ENCODE results near the gene TRIM61.
"Not testable (repeated sequence)": the region's sequence is repeated elsewhere in the genome, so short reads cannot be mapped to it uniquely, and the experiment has no call there.

The TRIM61 gene

DNA sequence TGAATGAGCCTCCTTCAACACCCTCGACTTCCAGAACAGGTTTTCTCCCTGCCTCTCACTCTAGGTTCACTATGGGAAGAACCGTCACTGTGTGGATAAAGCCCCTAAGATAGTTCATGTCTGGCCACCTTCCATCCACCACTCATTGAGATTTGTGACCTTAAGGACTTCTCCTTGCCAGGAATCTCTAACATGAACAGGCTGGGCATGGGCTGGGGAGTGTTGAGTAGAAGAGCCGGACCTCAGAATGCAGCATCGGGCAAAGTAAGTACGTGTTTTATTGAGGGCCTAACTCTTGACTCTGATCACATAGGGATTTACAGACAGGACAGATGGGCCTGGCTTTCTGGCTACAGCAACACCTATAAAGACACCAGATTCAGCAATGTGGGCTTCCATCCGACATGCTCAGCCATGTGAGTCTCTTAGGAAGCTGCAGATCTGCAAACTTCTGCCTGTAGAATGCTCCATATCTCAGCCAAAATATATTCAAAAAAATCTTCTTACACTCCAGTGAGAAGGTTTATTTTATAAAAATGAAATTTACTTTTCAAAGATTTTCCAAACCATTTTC, 28.0 kb upstream of the TRIM61 start:
- no peaks in the 10 kb centered on the region for H3K9me3 ChIP-seq (ENCODE audit: control insufficient read depth in 2 of 2, low read length in 2 of 2)
- no peaks in the 10 kb centered on the region for H3K27me3 ChIP-seq (ENCODE audit: control insufficient read depth in 1 of 2, insufficient read depth in 2 of 2, low read length in 2 of 2)
- no peaks in the 10 kb centered on the region for H3K36me3 ChIP-seq (ENCODE audit: control insufficient read depth in 2 of 2, insufficient read depth in 2 of 2, low read length in 2 of 2)
- H3K4me1 ChIP-seq (ENCODE audit: control insufficient read depth, insufficient read depth, low read length) = no peaks in the 10 kb centered on the region
- no peak overlapping the region for H3K4me3 ChIP-seq (ENCODE audit: low read length in 2 of 2)
- H3K27ac ChIP-seq (ENCODE audit: low read length) = no peak overlapping the region
- H3K9ac ChIP-seq (ENCODE audit: low read length in 2 of 2) = no peak overlapping the region

DNA sequence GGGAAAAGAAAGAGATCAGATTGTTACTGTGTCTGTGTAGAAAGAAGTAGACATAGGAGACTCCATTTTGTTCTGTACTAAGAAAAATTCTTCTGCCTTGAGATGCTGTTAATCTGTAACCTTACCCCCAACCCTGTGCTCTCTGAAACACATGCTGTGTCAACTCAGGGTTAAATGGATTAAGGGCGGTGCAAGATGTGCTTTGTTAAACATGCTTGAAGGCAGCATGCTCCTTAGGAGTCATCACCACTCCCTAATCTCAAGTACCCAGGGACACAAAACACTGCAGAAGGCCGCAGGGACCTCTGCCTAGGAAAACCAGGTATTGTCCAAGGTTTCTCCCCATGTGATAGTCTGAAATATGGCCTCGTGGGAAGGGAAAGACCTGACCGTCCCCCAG, 24.5 kb upstream of the TRIM61 start:
- H3K36me3 ChIP-seq (ENCODE audit: control insufficient read depth in 2 of 2, insufficient read depth in 2 of 2, low read length in 2 of 2); H3K4me3 ChIP-seq (ENCODE audit: low read length in 2 of 2); H3K9me3 ChIP-seq (ENCODE audit: control insufficient read depth in 2 of 2, low read length in 2 of 2); H3K4me1 ChIP-seq (ENCODE audit: control insufficient read depth, insufficient read depth, low read length); H3K27ac ChIP-seq (ENCODE audit: low read length); H3K27me3 ChIP-seq (ENCODE audit: control insufficient read depth in 1 of 2, insufficient read depth in 2 of 2, low read length in 2 of 2); H3K9ac ChIP-seq (ENCODE audit: low read length in 2 of 2): not testable (repeated sequence)

DNA sequence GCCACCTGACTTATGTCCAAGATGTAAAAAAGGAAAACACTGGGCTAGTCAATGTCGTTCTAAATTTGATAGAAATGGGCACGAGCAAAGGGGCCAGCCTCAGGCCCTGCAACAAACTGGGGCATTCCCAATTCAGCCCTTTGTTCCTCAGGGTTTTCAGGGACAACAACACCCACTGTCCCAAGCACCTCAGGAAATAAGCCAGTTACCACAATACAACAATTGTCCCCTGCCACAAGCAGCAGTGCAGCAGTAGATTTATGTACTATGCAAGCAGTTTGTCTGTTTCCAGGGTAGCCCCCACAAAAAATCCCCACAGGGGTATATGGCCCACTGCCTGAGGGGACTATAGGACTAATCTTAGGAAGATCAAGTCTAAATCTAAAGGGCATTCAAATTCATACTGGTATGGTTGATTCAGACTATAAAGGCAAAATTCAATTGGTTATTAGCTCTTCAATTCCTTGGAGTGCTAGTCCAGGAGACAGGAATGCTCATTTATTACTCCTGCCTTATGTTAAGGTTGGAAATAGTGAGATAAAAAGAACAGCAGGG, 21.1 kb upstream of the TRIM61 start:
- not testable (repeated sequence) for H3K27me3 ChIP-seq (ENCODE audit: control insufficient read depth in 1 of 2, insufficient read depth in 2 of 2, low read length in 2 of 2); H3K4me3 ChIP-seq (ENCODE audit: low read length in 2 of 2); H3K4me1 ChIP-seq (ENCODE audit: control insufficient read depth, insufficient read depth, low read length); H3K36me3 ChIP-seq (ENCODE audit: control insufficient read depth in 2 of 2, insufficient read depth in 2 of 2, low read length in 2 of 2); H3K9ac ChIP-seq (ENCODE audit: low read length in 2 of 2); H3K27ac ChIP-seq (ENCODE audit: low read length); H3K9me3 ChIP-seq (ENCODE audit: control insufficient read depth in 2 of 2, low read length in 2 of 2)

DNA sequence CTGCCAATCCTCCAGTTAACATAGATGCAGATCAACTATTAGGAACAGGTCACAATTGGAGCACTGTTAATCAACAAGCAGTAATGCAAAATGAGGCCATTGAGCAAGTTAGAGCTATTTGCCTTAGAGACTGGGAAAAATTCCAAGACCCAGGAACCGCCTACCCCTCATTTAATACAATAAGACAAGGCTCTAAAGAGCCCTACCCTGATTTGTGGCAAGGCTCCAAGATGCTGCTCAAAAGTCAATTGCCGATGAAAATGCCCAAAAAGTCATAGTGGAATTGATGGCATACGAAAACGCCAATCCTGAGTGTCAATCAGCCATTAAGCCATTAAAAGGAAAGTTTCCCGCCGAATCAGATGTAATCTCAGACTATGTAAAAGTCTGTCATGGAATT, 20.5 kb upstream of the TRIM61 start:
- Histone ChIP-seq H3K27me3 (ENCODE audit: control insufficient read depth in 1 of 2, insufficient read depth in 2 of 2, low read length in 2 of 2) (peaks cover 0 to 3% of the 10 kb centered on the region in 2 donors), H3K9ac (ENCODE audit: low read length in 2 of 2) (no peak overlapping the region), H3K4me1 (ENCODE audit: control insufficient read depth, insufficient read depth, low read length) (no peaks in the 10 kb centered on the region), H3K36me3 (ENCODE audit: control insufficient read depth in 2 of 2, insufficient read depth in 2 of 2, low read length in 2 of 2) (no peaks in the 10 kb centered on the region), H3K27ac (ENCODE audit: low read length) (no peak overlapping the region), H3K4me3 (ENCODE audit: low read length in 2 of 2) (no peak overlapping the region), H3K9me3 (ENCODE audit: control insufficient read depth in 2 of 2, low read length in 2 of 2) (no peaks in the 10 kb centered on the region)

DNA sequence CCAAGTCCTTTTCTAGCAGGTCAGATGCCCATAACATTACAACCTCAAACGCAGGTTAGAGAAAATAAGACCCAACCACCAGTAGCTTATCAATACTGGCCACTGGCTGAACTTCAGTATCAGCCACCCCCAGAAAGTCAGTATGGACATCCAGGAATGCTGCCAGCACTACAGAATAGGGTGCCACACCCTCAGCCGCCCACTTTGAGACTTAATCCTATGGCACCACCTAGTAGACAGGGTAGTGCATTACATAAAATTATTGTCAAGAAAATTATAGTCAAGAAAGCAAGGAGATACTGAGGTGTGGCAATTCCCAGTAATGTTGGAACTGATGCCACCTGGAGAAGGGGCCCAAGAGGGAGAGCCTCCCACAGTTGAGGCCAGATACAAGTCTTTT, 19.9 kb upstream of the TRIM61 start:
- Histone ChIP-seq H3K4me1 (ENCODE audit: control insufficient read depth, insufficient read depth, low read length) (no peaks in the 10 kb centered on the region), H3K9ac (ENCODE audit: low read length in 2 of 2) (no peak overlapping the region), H3K27ac (ENCODE audit: low read length) (no peak overlapping the region)

DNA sequence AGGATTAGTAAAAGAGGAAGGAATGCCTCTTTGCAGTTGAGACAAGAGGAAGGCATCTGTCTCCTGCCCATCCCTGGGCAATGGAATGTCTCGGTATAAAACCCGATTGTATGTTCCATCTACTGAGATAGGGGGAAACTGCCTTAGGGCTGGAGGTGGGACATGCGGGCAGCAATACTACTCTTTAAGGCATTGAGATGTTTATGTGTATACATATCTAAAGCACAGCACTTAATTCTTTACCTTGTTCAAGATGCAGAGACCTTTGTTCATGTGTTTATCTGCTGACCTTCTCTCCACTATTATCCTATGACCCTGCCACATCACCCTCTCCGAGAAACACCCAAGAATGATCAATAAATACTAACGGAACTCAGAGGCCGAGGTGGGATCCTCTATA, 18.7 kb upstream of the TRIM61 start:
- not testable (repeated sequence) for H3K9ac ChIP-seq (ENCODE audit: low read length in 2 of 2); H3K4me3 ChIP-seq (ENCODE audit: low read length in 2 of 2); H3K4me1 ChIP-seq (ENCODE audit: control insufficient read depth, insufficient read depth, low read length); H3K36me3 ChIP-seq (ENCODE audit: control insufficient read depth in 2 of 2, insufficient read depth in 2 of 2, low read length in 2 of 2); H3K27me3 ChIP-seq (ENCODE audit: control insufficient read depth in 1 of 2, insufficient read depth in 2 of 2, low read length in 2 of 2); H3K27ac ChIP-seq (ENCODE audit: low read length); H3K9me3 ChIP-seq (ENCODE audit: control insufficient read depth in 2 of 2, low read length in 2 of 2)

More for the DNA sequence above, 19.9 kb upstream of the TRIM61 start:
- no peaks in the 10 kb centered on the region for H3K9me3 ChIP-seq (ENCODE audit: control insufficient read depth in 2 of 2, low read length in 2 of 2)
- H3K27me3 ChIP-seq (ENCODE audit: control insufficient read depth in 1 of 2, insufficient read depth in 2 of 2, low read length in 2 of 2) = peaks cover 0 to 3% of the 10 kb centered on the region in 2 donors
- no peaks in the 10 kb centered on the region for H3K36me3 ChIP-seq (ENCODE audit: control insufficient read depth in 2 of 2, insufficient read depth in 2 of 2, low read length in 2 of 2)
- H3K4me3 ChIP-seq (ENCODE audit: low read length in 2 of 2) = no peak overlapping the region

DNA sequence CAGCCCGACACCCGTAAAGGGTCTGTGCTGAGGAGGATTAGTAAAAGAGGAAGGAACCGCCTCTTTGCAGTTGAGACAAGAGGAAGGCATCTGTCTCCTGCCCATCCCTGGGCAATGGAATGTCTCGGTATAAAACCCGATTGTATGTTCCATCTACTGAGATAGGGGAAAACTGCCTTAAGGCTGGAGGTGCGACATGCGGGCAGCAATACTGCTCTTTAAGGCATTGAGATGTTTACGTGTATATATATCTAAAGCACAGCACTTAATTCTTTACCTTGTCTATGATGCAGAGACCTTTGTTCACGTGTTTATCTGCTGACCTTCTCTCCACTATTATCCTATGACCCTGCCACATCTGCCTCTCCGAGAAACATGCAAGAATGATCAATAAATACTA, 13.3 kb upstream of the TRIM61 start:
- H3K27ac ChIP-seq (ENCODE audit: low read length); H3K4me1 ChIP-seq (ENCODE audit: control insufficient read depth, insufficient read depth, low read length); H3K9ac ChIP-seq (ENCODE audit: low read length in 2 of 2); H3K4me3 ChIP-seq (ENCODE audit: low read length in 2 of 2); H3K36me3 ChIP-seq (ENCODE audit: control insufficient read depth in 2 of 2, insufficient read depth in 2 of 2, low read length in 2 of 2); H3K9me3 ChIP-seq (ENCODE audit: control insufficient read depth in 2 of 2, low read length in 2 of 2); H3K27me3 ChIP-seq (ENCODE audit: control insufficient read depth in 1 of 2, insufficient read depth in 2 of 2, low read length in 2 of 2): not testable (repeated sequence)

DNA sequence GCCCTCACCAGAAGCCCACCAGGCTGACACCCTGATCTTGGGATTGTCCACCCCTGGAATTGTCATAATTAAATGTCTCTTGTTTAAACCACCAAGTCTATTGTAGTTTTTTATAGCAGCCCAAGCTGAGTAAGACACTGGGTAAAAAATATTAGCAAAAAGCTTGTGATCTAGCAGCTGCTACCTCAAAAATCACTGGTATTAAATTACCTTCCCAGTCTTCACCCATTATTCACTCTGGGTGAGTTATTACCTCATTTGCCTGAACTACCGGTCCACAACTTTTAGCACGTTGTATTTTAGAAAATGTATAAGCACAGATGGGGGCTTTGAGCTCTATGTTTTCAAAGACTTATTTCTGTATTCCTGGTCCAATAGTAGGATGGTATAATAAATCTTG, 12.0 kb upstream of the TRIM61 start:
- no peaks in the 10 kb centered on the region for H3K36me3 ChIP-seq (ENCODE audit: control insufficient read depth in 2 of 2, insufficient read depth in 2 of 2, low read length in 2 of 2)
- no peak overlapping the region for H3K9ac ChIP-seq (ENCODE audit: low read length in 2 of 2)
- H3K4me1 ChIP-seq (ENCODE audit: control insufficient read depth, insufficient read depth, low read length) = no peaks in the 10 kb centered on the region
- no peak overlapping the region for H3K4me3 ChIP-seq (ENCODE audit: low read length in 2 of 2)
- no peak overlapping the region for H3K27ac ChIP-seq (ENCODE audit: low read length)
- no peaks in the 10 kb centered on the region for H3K27me3 ChIP-seq (ENCODE audit: control insufficient read depth in 1 of 2, insufficient read depth in 2 of 2, low read length in 2 of 2)
- no peaks in the 10 kb centered on the region for H3K9me3 ChIP-seq (ENCODE audit: control insufficient read depth in 2 of 2, low read length in 2 of 2)

DNA sequence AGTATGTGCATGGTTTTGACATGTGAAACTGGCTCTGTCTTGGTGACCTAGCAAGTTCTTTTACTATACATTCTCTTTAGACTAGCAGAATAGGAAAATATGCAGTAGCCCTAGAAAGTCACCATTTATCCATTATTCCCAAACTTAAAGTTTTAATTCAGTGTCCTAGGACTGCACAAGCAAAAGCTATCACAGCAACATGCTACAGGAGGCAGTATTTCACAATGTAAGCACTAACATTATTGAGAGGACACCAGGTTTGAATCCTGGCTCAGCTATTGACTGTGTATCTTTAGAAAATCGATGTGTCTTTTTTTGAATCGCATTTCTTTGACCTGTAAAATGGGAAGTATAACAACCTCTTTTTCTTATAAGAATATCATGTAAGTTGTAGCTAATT, 5.5 kb downstream of the TRIM61 start:
- H3K27ac ChIP-seq (ENCODE audit: low read length); H3K27me3 ChIP-seq (ENCODE audit: control insufficient read depth in 1 of 2, insufficient read depth in 2 of 2, low read length in 2 of 2); H3K9me3 ChIP-seq (ENCODE audit: control insufficient read depth in 2 of 2, low read length in 2 of 2); H3K9ac ChIP-seq (ENCODE audit: low read length in 2 of 2); H3K4me1 ChIP-seq (ENCODE audit: control insufficient read depth, insufficient read depth, low read length); H3K4me3 ChIP-seq (ENCODE audit: low read length in 2 of 2); H3K36me3 ChIP-seq (ENCODE audit: control insufficient read depth in 2 of 2, insufficient read depth in 2 of 2, low read length in 2 of 2): not testable (repeated sequence)

DNA sequence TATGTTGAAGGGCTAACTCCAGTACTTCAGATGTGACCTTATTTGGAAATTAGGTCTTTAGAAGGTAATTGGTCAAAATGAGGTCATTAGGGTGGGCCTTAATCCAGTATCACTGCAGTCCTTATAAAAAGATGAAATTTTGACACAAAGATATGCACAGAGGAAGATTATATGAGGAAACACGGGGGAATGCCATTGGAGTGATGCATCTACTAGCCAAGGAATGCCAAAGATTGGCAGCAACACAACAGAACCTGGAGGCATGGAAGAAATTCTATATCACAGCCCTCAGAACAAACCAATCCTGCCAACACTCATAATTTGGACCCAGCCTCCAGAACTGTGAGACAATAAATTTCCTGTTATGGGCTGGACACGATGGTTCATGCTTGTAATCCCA, 17.6 kb downstream of the TRIM61 start:
- Histone ChIP-seq H3K9me3 (ENCODE audit: control insufficient read depth in 2 of 2, low read length in 2 of 2) (no peaks in the 10 kb centered on the region), H3K4me3 (ENCODE audit: low read length in 2 of 2) (no peak overlapping the region), H3K27me3 (ENCODE audit: control insufficient read depth in 1 of 2, insufficient read depth in 2 of 2, low read length in 2 of 2) (no peaks in the 10 kb centered on the region), H3K36me3 (ENCODE audit: control insufficient read depth in 2 of 2, insufficient read depth in 2 of 2, low read length in 2 of 2) (no peaks in the 10 kb centered on the region), H3K27ac (ENCODE audit: low read length) (no peak overlapping the region), H3K4me1 (ENCODE audit: control insufficient read depth, insufficient read depth, low read length) (no peaks in the 10 kb centered on the region), H3K9ac (ENCODE audit: low read length in 2 of 2) (no peak overlapping the region)

DNA sequence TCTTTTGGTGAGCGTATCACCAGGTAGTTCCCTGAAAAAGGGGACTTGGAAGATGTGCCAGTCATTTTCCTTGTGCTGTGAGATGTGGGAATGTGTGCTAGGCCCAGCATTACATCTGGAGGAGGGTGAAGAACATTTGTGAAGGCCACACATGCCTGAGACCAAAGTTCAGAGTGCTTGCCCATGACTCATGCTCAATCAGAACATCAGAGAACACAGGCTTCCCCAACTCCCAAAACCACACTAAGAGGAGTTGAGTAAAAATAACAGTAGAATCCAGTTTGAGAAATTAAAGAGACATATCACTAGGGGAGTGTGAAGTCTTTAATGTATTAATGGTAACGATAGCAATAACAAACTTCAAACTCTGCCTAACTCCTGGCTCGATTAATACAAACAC, 18.0 kb downstream of the TRIM61 start:
- H3K4me3 ChIP-seq (ENCODE audit: low read length in 2 of 2); H3K36me3 ChIP-seq (ENCODE audit: control insufficient read depth in 2 of 2, insufficient read depth in 2 of 2, low read length in 2 of 2); H3K4me1 ChIP-seq (ENCODE audit: control insufficient read depth, insufficient read depth, low read length); H3K9ac ChIP-seq (ENCODE audit: low read length in 2 of 2); H3K9me3 ChIP-seq (ENCODE audit: control insufficient read depth in 2 of 2, low read length in 2 of 2); H3K27me3 ChIP-seq (ENCODE audit: control insufficient read depth in 1 of 2, insufficient read depth in 2 of 2, low read length in 2 of 2); H3K27ac ChIP-seq (ENCODE audit: low read length): not testable (repeated sequence)

All from stomach smooth muscle (tissue), 2 donors.